Measurements from ENCODE around the gene S100Z. TPM values are rescaled to one million over a fixed set of nuclear protein-coding genes. Genes with fewer than 3 reads are reported as not detected.
A peak's percentile ranks its signal among the peaks of the same experiment; 100 is the strongest.

The S100Z gene
- total RNA-seq, 1 donor from 2014 or later = not detected

GRCh38 chr5:76867038-76867437 is 17.2 kb downstream of the S100Z start:
- Histone ChIP-seq H3K27ac (replicated peaks) (no peak overlapping the region), H3K4me3 (no peak overlapping the region), H3K27me3 (ENCODE audit: low read depth) (no peaks in the 10 kb centered on the region), H3K9me3 (replicated peaks) (no peaks in the 10 kb centered on the region), H3K4me1 (peaks cover 7% of the 10 kb centered on the region), H3K36me3 (no peaks in the 10 kb centered on the region)
- no peak for TF ChIP-seq CTCF (IDR thresholded peaks at IDR 0.05; ENCODE audit: borderline replicate concordance)
- no peak for DNase-seq
- intact Hi-C loops (cut with micrococcal nuclease) = loop anchor here (5.0 kb wide), 1 partner anchor 150 kb away; no protein-coding TSS in a partner anchor

- no peaks in the 10 kb centered on the region for H3K36me3 ChIP-seq
- no peak overlapping the region for H3K4me3 ChIP-seq
- peak; percentile 88 for TF ChIP-seq CTCF (IDR thresholded peaks at IDR 0.05; ENCODE audit: borderline replicate concordance)
- no peaks in the 10 kb centered on the region for H3K9me3 ChIP-seq (replicated peaks)
- H3K4me1 ChIP-seq = peaks cover 7% of the 10 kb centered on the region
- DNase-seq = peak; percentile 58
- H3K27me3 ChIP-seq (ENCODE audit: low read depth) = no peaks in the 10 kb centered on the region
- intact Hi-C loops (cut with micrococcal nuclease) = loop anchor here (5.0 kb wide), 1 partner anchor 149 kb away; no protein-coding TSS in a partner anchor
- H3K27ac ChIP-seq (replicated peaks) = peak overlapping the region; percentile 26
Measured at GRCh38 chr5:76867827-76868693, 18.2 kb downstream of the S100Z start.

GRCh38 chr5:76870046-76870445 is 20.2 kb downstream of the S100Z start:
- Histone ChIP-seq H3K4me3 (no peak overlapping the region), H3K9me3 (replicated peaks) (no peaks in the 10 kb centered on the region), H3K27me3 (ENCODE audit: low read depth) (no peaks in the 10 kb centered on the region), H3K27ac (replicated peaks) (no peak overlapping the region), H3K36me3 (no peaks in the 10 kb centered on the region), H3K4me1 (peaks cover 7% of the 10 kb centered on the region)
- intact Hi-C loops (cut with micrococcal nuclease) = no loop called here
- no peak for TF ChIP-seq CTCF (IDR thresholded peaks at IDR 0.05; ENCODE audit: borderline replicate concordance)
- DNase-seq = no peak

- no peak overlapping the region for H3K27ac ChIP-seq (replicated peaks)
- H3K9me3 ChIP-seq (replicated peaks) = no peaks in the 10 kb centered on the region
- TF ChIP-seq CTCF (IDR thresholded peaks at IDR 0.05; ENCODE audit: borderline replicate concordance) = no peak
- DNase-seq = no peak
- H3K4me3 ChIP-seq = no peak overlapping the region
- no peaks in the 10 kb centered on the region for H3K27me3 ChIP-seq (ENCODE audit: low read depth)
- H3K4me1 ChIP-seq = no peaks in the 10 kb centered on the region
- no peaks in the 10 kb centered on the region for H3K36me3 ChIP-seq
- intact Hi-C loops (cut with micrococcal nuclease) = no loop called here
Measured at GRCh38 chr5:76874088-76874581, 24.3 kb downstream of the S100Z start.

GRCh38 chr5:76888733-76889300 is 39.0 kb downstream of the S100Z start:
- intact Hi-C loops (cut with micrococcal nuclease) = no loop called here
- no peaks in the 10 kb centered on the region for H3K4me1 ChIP-seq
- H3K27me3 ChIP-seq (ENCODE audit: low read depth) = peaks cover 12% of the 10 kb centered on the region
- no peaks in the 10 kb centered on the region for H3K36me3 ChIP-seq
- DNase-seq = no peak
- no peaks in the 10 kb centered on the region for H3K9me3 ChIP-seq (replicated peaks)
- H3K4me3 ChIP-seq = no peak overlapping the region
- no peak overlapping the region for H3K27ac ChIP-seq (replicated peaks)
- no peak for TF ChIP-seq CTCF (IDR thresholded peaks at IDR 0.05; ENCODE audit: borderline replicate concordance)
